NOMO-1 treated with dmso at 0.1 percent for 144 hours (cell line): ENCODE data around the gene METAP2.
"Not testable (repeated sequence)": the region's sequence is repeated elsewhere in the genome, so short reads cannot be mapped to it uniquely, and the experiment has no call there.

Experiments used
- DNase-seq: peaks from one replicate; lab custom pipeline; 2025; ENCODE audit not compliant: unreplicated experiment; lab: John Stamatoyannopoulos, UW

The METAP2 gene

DNA sequence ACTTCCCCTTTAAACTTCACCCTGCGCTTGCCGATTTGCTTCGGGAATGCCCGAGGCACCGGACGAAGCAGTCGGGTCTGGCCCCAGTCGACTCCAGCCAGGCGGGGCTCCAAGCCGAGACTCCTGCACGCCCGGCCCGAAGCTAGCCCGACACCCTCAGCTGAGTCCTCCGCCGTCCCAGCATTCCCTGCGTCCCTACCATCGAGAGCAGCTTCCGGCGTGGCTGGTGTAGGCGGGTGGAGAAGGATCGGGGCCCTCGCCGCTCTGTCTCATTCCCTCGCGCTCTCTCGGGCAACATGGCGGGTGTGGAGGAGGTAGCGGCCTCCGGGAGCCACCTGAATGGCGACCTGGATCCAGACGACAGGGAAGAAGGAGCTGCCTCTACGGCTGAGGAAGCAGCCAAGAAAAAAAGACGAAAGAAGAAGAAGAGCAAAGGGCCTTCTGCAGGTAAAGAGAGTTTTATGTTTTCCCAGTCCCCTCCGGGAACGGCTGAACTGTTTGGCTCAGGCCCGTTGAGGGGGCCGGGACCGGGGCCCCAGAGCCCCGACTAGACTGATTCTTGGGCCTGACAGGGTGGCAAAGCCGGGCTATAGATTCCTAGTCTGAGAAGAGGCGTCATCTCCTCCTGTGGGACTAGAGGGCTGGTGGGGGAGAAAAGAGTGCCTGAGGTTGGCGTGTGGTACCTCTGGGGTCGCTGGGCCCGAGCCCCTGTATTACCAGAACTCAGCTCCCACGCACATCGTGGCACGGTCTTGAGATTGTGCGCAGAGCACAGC is at the start of gene METAP2:
METAP2 (plus strand) TSS at position 269 of the 776 bp plus-strand sequence; CDS start at position 297, 28 bp downstream.
- peak; percentile 95 for DNase-seq

DNA sequence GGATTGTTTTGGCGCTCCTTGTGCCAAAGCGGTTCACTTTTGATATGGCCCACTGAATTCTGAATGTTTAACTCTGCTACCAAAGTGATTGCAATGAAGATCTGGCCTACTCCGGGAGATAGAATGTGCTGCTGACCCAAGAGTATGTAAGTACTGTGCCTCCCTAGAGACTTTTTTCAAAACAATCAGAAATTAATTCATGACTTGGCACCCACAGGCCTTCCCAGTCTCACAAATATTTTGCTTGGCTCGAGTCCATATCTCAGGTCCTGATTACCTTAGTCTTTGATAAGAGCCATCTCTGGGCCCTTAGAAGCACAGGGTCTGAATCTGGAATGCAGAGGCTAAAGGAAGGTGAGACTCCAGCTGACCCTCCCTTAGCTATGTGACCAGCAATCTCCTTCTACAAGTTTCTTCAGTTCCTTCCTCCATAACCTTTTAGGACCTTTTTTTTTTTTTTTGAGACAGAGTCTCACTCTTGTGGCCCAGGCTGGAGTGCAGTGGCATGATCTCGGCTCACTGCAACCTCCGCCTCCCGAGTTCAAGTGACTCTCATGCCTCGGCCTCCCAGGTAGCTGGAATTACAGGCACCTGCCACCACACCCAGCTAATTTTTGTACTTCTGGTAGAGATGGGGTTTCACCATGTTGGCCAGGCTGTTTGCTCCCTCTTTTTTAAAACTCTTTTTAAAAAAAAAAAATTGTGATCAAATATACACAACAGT is 49.5 kb upstream of the METAP2 start:
- no peak for DNase-seq

DNA sequence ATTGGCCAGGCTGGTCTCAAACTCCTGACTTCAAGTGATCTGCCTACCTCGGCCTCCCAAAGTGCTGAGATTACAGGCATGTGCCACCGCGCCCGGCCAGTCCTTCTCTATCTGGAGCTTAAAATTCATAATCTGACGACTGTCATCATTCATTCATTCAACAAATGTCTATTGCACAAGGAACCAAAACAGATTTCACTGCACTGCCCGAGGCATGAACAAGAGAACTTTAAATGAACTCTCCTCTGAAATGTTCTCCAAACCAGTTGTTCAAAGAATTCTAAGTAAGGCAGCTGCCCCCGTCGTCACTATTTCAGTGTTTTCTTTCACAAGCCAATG is 44.8 kb upstream of the METAP2 start:
- no peak for DNase-seq

DNA sequence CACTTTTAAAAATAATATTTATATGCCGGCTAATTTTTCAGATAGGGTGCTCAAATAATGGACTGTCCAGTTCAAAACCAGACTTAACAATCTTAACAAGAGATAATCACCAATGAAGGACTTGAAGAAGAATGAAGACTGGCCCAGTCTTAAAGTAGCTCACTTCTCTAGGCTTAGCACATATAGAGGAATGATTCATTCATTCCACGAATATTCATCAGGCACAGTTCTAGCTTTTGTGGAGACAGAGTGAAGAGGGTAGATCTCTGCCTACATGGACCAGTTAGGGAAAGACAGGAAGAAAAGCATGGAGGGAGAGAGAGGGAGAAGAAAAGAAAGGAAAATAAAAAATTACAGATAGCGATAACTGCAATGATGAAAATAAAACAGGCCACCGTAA is 42.8 kb upstream of the METAP2 start:
- no peak for DNase-seq

DNA sequence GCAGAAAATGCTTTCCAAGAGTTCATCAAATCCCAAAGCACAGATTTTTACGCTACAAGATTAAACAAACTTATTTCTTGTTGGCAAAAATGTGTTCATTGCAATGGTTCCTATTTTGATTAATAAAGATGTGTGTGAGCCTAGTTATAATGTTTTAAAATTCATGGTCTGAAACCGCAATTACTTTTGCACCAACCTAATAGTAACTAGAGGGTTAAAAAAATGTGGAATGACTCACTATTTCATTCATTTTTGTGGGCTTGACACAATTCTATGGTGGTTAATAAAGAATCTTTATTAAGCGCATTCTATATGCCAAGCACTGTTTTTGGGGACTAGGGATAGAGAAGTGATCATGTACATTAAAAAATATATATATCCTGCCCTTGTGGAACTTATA is 38.6 kb upstream of the METAP2 start:
- no peak for DNase-seq

DNA sequence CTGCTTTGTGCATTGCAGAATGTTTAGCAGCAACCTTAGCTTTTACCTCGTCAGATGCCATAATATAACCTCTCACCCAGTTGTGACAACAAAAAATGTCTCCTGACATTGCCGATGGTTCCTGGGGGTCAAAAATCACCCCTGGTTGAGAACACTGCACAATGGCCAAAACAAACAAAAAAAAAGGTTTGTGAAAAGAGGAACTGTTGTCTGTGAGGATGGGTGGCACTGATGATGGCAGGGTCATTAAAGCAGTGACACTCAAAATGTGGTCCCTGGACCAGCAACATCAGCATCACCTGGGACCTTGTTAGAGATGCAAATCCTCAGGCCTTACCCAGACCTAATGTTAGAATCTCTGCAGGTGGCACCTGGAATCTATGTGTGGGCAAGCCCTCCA is 36.4 kb upstream of the METAP2 start:
- no peak for DNase-seq

DNA sequence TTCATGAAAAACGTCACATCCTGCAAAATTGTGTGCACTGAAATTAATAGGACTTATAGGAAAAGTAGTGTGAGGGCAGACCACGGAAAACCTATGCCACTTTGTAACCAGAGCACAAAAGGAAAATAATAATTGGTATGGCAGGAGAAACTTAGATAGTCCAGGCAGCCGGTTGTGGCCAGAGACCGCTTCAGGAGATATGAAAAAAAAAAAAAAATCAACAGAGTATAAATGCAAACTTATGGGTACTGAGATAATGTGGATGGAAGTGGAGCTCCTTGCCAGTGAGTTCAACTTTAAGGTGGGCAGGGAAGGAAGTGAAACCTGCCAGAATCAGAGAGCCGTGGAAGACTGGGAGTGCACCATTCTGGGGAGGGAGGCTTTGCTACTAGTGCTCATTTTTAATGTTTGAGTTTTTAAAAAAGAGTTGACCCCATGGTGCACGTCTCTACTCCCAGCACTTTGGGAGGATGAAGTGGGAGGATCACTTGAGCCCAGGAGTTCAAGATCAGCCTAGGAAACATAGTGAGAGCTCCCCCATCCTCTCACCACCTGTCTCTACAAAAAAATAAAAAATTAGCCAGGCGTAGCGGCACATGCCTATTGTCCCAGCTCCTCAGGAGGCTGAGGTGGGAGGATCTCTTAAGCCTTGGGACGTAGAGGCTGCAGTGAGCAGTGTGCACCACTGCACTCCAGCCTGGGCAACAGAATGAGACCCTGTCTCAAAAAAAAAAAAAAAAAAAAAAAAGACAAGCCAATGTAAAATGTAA is 34.3 kb upstream of the METAP2 start:
- DNase-seq: no peak

DNA sequence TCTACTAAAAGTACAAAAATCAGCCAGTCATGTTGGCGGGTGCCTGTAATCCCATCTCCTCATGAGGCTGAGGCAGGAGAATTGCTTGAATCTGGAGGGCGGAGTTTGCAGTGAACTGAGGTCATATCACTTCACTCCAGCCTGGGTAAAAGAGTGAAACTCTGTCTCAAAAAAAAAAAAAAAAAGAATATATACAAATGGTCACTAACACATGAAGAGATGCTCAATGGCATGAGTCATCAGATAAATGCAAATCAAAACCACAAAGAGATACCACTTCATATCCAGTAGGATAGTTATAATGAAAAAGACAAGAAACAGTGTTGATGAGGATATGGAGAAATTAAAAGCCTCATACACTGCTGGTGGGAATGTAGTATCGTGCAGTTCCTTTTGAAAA is 33.6 kb upstream of the METAP2 start:
- no peak for DNase-seq

DNA sequence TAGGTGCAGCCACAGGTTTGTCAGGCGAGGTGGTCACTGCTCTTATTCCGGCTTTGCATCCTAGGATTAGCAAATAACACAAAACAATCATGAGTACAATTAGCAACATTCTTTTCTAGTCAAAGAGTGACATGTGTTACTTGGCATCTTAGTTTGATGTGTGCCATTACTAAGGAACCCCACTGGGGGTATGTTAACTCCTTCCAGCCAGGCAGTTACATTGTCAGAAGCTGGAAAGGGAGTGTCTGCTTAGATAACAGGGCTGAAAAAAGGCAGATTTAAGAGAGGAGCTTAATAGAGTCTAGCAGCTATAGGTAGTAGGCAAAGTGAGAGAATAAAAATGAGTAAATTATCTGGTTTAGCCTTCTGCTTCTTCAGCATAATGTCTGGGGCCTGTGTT is 30.5 kb upstream of the METAP2 start:
- DNase-seq: no peak

DNA sequence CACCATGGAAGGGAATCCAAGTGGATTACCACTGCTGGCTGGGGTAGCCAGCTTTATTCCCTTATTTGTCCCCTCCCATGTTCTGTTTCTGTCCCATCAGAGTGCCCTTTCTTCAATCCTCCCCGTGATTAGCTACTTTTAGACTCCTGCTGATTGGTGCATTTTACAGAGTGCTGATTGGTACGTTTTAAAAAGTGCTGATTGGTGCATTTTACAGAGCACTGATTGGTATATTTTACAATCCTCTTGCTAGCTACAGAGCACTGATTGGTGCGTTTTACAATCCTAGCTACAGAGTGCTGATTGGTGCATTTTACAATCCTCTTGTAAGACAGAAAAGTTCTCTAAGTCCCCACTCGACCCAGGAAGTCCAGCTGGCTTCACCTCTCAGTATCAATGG is 28.9 kb upstream of the METAP2 start:
- not testable (repeated sequence) for DNase-seq

DNA sequence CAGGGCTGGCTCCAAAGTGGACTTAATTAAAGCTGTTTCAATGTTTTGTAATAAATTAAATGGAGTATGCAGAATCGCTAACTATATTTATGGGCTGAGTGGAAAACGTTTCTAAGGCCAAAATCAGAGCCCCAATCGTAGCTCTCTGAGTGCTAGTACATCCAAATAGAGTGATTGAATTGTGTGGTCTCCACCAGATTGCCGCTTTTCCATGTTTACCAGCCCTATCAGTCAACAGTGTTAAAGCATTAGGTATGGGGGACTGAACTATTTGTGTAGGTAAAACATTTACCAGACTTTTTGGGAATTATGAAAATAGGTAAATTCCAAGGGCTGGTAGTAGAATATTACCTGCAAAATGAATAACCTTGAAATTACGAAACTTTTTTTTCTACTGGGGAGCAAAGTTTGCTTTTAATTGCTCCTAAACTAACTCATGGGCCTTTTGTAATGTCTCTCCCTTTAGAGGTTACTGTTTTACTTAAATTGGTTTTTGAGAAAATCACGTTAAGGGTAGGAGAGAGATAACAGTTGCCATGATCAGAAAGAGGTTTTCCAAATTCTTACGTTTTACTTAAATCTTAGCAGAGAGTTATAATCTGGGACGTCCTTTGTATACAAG is 28.0 kb upstream of the METAP2 start:
- DNase-seq: no peak

DNA sequence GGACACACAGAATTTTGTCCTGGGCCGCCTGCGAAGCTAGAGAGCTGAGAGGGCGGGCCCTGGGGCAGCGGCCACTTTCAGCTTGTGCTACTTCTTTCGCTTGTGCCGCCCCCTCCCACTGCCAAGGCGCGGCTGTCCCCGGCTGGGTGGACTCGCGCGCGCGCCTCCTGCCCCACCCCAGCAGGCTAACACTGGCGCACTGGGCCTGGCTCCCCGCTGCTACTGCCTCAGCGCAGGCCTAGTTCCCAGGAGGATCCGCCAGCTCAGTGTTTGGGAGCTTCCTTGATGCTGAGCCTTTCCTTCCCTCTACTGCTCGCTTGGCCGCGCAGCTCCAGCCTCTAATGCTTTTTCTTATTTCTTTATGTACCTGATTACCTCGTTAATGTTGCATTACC is 27.4 kb upstream of the METAP2 start:
- no peak for DNase-seq

DNA sequence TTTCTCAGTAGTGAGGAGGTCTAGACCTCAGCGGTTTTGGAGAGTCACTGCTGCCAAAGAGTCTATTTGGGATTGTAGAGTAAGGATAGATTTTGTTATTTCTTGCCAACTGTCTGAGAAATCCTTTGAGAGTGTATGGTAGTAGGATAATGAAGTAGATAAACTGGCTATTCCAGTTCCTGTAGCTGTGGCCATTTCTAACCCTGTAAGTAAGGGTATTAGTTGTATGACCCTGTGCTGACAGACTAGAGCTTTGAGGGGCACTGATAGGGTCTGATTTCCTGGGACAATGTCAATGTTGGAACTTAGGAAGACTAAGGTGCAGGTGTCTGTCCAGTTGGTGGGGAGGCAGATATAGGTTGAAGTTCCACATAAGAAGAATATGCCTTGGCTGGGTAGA is 24.3 kb upstream of the METAP2 start:
- not testable (repeated sequence) for DNase-seq

DNA sequence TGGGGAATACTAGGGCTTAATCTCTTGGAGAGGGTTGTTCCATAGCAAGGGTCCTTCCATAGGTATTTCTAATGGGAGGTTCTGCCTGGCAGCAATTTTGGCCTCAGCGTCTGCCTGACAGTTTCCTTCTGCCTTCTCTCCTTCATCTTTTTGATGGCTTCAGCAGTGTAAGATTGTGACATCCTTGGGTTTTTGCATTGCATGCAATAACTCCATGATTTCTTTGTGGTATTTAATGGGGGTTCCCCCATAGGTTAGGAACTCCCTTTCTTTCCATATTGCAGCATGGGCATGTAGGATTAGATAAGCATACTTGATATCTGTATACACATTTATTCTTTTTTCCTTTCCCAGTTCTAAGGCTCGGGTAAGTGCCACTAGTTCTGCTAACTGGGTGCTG is 21.5 kb upstream of the METAP2 start:
- not testable (repeated sequence) for DNase-seq

DNA sequence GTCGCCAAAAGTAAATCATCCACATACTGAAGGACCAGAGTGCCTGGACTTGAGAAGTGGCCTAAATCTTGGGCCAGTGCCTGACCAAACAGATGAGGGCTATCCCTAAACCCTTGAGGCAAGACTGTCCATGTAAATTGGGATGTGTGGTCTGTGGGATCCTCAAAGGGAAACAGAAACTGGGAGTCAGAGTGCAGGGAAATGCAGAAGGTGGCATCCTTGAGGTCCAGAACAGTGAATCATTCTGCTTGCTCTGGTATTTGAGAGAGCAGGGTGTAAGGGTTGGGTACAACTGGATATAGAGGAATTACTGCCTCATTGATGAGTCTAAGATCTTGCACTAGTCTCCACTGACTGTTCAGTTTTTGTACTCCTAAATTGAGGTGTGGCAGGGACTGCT is 20.1 kb upstream of the METAP2 start:
- not testable (repeated sequence) for DNase-seq

DNA sequence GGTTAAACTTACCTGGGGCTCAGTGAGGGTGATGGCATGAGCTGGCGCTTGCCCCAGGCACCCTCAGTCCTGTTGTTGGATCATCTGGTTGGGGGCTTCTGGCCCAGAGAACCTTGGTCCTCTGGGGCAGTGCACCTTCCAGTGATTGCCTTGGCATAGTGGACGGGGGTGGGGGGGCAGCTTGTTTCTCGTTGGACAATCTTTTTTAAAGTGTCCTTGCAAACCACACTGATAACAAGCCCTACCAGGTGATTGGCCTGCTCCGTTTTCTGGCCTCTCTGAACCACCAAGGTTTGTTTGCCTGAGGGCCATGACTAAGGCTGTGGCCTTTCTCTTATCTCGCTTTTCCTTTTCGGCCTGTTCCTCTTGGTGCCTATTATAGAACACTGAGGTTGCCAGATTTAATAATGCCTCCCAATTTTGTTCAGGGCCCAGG is 19.2 kb upstream of the METAP2 start:
- DNase-seq: not testable (repeated sequence)

DNA sequence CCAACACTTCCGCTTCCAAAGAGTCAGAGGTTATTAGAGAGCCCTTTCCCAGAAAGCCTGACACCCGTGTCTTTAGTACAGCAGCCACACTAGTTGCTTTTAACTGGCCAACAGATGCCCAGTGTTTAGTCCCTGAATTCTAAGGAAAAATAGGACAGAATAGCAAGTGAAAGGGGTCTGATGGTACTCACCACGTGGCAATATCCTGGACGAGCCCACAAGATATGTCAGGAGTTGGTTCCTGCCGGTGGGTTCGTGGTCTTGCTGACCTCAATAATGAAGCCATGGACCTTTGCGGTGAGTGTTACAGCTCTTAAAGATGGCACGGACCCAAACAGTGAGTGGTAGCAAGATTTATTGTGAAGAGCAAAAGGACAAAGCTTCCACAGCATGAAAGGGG is 16.3 kb upstream of the METAP2 start:
- not testable (repeated sequence) for DNase-seq

DNA sequence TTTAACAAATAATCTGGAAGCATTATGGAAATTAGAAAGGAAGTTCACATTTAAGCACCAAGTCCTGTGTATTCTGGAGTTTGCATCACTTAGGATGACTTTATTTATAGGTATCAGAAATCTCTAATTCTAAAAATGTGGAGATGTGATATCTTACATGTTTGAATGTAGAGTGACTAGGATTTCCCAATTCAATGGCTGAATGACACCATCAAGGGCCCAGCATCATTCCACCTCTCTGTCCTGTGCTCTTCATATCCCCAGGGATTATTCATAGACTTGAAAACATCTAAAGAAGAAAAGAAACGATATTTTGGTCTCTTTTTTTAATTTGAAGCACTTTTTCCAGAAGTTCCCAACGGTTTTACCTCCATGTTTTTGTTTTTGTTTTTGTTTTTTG is 15.2 kb upstream of the METAP2 start:
- no peak for DNase-seq

DNA sequence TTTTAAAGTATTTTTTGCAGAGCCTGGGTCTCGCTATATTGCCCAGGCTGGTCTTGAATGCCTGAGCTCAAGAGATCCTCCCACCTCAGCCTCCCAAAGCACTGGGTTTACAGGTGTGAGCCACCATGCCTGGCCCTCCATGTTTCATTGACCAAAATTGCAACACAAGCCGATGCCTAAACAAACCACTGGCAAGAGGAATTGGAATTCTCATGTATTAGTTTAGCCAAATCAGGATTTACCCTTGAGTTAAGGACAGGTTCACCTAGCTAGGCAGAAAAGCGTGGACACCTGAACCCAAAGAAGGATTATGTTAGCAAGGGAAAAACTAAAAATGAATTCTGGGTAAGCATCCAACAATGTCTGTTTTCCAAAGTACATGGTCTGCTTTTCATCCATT is 14.6 kb upstream of the METAP2 start:
- DNase-seq: no peak

DNA sequence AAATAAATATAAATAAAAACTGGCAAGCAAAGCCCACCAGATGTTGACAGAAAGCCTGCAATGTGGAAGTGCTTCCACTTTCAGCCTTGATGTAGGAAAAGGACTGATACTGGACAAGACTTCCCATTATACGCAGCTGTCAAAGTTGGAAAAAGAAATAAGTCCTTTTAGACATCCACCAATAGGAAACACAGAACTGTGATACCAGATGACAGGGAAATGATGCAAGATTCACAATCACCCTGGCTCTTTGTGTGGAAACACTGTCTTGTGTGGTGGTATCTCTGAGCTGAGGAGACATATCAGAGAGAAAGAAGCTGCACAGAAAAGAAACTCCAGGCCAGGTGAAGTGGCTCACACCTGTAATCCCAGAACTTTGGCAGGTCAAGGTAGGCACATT is 13.8 kb upstream of the METAP2 start:
- no peak for DNase-seq

DNA sequence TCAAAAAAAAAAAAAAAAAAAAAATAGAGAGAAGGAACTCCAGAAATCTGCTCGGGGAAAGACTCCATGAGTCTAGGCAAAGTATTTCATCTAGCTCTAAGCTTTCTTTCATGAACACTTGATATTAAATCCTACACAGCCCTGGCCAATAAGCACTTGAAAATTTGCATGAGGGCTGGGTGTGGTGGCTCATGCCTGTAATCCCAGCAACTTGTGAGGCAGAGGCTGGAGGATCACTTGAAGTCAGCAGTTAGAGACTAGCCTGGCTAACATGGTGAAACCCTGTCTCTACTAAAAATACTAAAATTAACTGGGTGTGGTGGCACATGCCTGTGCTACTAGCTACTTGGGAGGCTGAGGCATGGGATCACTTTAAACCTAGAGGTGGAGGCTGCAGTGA is 13.1 kb upstream of the METAP2 start:
- DNase-seq: no peak
